ENCODE data around the gene TTLL6. TPM values are rescaled to one million over a fixed set of nuclear protein-coding genes. Genes with fewer than 3 reads are reported as not detected.
A peak's percentile ranks its signal among the peaks of the same experiment; 100 is the strongest.

The TTLL6 gene
- total and polyA plus RNA-seq, 2 experiments from 2014 or later: not detected

DNA sequence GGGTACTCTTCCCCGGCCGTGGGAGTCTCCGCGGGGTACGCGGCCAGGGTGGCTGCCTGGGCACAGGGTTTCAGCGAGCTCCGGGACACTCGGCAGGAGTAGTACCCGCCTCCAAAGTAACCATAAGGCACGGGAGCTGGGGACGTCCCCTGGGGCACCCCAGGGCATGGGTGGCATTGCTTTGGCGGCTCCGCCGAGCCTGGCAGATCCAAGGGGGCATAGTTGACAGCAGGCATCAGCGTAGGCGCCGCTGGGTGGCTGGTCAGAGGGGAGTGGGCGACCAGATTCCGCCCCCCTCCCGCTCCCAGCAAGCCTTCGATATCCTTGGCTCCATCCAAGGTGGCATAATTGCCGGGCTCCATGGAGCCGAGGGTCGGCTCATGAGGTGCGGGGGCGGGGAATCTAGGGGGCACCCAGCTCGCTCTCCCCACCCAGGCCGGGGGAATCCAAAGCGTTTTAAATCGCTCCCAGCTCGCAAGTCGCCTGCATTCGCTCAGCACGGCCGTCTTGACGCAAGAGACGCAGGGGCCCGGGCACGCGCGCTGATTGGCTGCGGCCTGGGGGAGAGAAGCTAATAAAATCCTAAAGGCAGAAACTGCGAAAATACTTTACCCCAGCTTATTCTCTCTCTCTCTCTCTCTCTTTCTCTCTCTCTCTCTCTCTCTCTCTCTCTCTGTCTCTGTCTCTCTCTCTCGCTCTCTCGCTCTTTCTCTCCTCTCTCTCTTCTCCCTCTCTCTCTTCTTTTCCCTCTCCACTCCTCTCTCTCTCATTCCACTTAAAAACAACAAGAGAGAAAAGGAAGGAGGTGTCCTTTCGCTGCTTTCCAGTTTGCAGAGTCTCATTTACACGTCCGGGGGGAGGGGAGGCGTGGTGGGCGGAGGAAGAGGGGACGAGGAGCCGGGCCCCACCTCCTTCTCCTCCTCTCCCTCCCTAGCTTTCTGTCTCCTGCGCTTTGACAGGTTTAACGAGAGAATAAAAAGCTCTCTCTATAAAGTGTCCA, 88.5 kb downstream of the TTLL6 start, which contains the start of gene HOXB13:
TSS of gene HOXB13 (minus strand) at position 519 of the 1,000 bp plus-strand sequence. CDS start at position 362, 157 bp downstream.
- Histone ChIP-seq H3F3A (ENCODE audit: insufficient read depth) (no peaks in the 10 kb centered on the region), H3K4me1 (ENCODE audit: insufficient read depth) (no peaks in the 10 kb centered on the region), H3K9me3 (ENCODE audit: low read depth) (no peaks in the 10 kb centered on the region), H4K20me1 (ENCODE audit: insufficient read depth) (no peaks in the 10 kb centered on the region), H3K27ac (no peak within 1 kb of the TSS), H3K36me3 (ENCODE audit: low read depth) (no peaks in the 10 kb centered on the region), H2AFZ (peak within 1 kb of the TSS; percentile 57), H3K9ac (no peak within 1 kb of the TSS), H3K4me2 (ENCODE audit: unreplicated experiment) (peak within 1 kb of the TSS; percentile 58), H3K9me2 (ENCODE audit: insufficient read depth) (no peaks in the 10 kb centered on the region), H3K4me3 (peak within 1 kb of the TSS; percentile 59), H3K79me2 (ENCODE audit: insufficient read depth) (no peaks in the 10 kb centered on the region), H3K27me3 (replicated peaks; ENCODE audit: insufficient read depth) (peaks cover 98% of the 10 kb centered on the region)
- WGBS, 2 experiments (ENCODE audit: low coverage in 1 of 2, low lambda C conversion rate in 2 of 2, missing lambda C conversion rate in 2 of 2): 2 to 3% methylated on average over 52 to 53 of the region's 55 CpGs
- DNase-seq: peak; percentile 70
- TF ChIP-seq EZH2phosphoT487 (IDR thresholded peaks at IDR 0.05; ENCODE audit: insufficient read depth, low read depth) (0 out of 2 replicates have a peak, but pooled peaks have one; percentile 16), EZH2 (IDR thresholded peaks at IDR 0.05; ENCODE audit: insufficient read depth, poor library complexity, severe bottlenecking) (peak; percentile 86)
- in situ Hi-C loops (cut with MboI): no loop called here

DNA sequence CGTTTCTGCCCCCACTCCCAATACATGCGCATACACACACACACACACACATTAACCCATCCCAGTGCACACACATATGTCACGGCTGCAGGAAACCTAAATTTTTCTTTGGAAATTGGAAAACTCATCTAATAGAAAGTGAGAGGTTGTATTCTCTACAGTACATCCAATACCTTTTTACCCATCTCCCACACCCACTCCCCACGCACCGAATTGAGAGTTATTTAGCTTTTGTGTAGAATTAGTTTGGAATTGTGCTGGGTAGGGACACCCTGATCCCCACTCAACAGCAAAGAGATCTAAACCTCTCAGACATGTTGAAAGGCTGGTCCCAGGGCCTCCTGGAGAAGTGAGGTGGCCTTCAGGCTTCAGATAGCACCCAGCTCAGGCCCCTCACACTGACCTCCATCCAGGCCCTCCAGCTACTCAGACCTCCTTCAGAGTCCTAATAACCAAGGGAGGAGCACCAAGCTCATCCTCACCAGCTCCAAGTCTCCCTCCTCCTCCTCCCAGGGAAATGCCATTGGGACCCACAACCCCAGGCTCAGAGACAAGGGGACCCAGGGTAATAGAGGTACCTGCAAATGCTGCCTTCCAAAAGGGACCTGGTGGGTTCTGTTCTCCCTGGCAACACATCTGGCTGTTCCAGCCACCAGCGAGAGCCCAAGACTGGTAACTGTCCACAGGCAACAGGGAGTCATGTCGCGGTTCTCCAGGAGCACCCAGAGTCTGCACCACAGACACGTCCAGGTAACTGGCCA, 89.4 kb downstream of the TTLL6 start:
- H3K79me2 ChIP-seq (ENCODE audit: insufficient read depth): no peaks in the 10 kb centered on the region
- no peaks in the 10 kb centered on the region for H3K4me1 ChIP-seq (ENCODE audit: insufficient read depth)
- H4K20me1 ChIP-seq (ENCODE audit: insufficient read depth): no peaks in the 10 kb centered on the region
- H3K36me3 ChIP-seq (ENCODE audit: low read depth): no peaks in the 10 kb centered on the region
- H3K9ac ChIP-seq: no peak overlapping the region
- 30 to 33% methylated on average over 9 of the region's 9 CpGs for WGBS, 2 experiments (ENCODE audit: low coverage in 1 of 2, low lambda C conversion rate in 2 of 2, missing lambda C conversion rate in 2 of 2)
- H3K4me3 ChIP-seq: no peak overlapping the region
- H3K9me2 ChIP-seq (ENCODE audit: insufficient read depth): no peaks in the 10 kb centered on the region
- no peak for DNase-seq
- no peak overlapping the region for H3K27ac ChIP-seq
- no peak overlapping the region for H3K4me2 ChIP-seq (ENCODE audit: unreplicated experiment)
- in situ Hi-C loops (cut with MboI): no loop called here
- H3K27me3 ChIP-seq (replicated peaks; ENCODE audit: insufficient read depth): peaks cover 98% of the 10 kb centered on the region
- TF ChIP-seq EZH2 (IDR thresholded peaks at IDR 0.05; ENCODE audit: insufficient read depth, poor library complexity, severe bottlenecking) (peak; percentile 57), EZH2phosphoT487 (IDR thresholded peaks at IDR 0.05; ENCODE audit: insufficient read depth, low read depth) (no peak)
- H3K9me3 ChIP-seq (ENCODE audit: low read depth): no peaks in the 10 kb centered on the region
- no peak overlapping the region for H2AFZ ChIP-seq
- H3F3A ChIP-seq (ENCODE audit: insufficient read depth): no peaks in the 10 kb centered on the region

DNA sequence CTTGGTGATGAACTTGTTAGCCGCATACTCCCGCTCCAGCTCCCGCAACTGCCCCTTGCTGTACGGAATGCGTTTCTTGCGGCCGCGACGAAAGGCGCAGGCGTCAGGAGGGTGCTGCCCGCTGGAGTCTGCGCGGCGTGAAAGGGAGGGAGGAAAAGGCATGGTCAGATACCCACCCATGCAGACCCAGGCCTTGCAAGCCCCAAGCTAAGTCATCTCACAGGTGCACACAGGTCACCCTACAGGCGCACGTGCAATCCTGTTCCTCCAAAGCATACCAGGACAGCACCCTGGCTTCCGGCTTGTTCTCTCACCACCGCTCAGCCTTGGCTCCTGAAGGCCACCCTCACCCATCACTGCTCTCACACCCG, 90.1 kb downstream of the TTLL6 start:
- Histone ChIP-seq H3K9me2 (ENCODE audit: insufficient read depth) (no peaks in the 10 kb centered on the region), H3K4me2 (ENCODE audit: unreplicated experiment) (no peak overlapping the region), H3K9ac (no peak overlapping the region), H3K9me3 (ENCODE audit: low read depth) (no peaks in the 10 kb centered on the region), H3K27me3 (replicated peaks; ENCODE audit: insufficient read depth) (peaks cover 98% of the 10 kb centered on the region), H3K4me1 (ENCODE audit: insufficient read depth) (no peaks in the 10 kb centered on the region), H3K27ac (no peak overlapping the region), H4K20me1 (ENCODE audit: insufficient read depth) (no peaks in the 10 kb centered on the region), H3K36me3 (ENCODE audit: low read depth) (no peaks in the 10 kb centered on the region), H3K4me3 (no peak overlapping the region), H2AFZ (no peak overlapping the region), H3K79me2 (ENCODE audit: insufficient read depth) (no peaks in the 10 kb centered on the region), H3F3A (ENCODE audit: insufficient read depth) (no peaks in the 10 kb centered on the region)
- DNase-seq: no peak
- 5 to 6% methylated on average over 20 of the region's 20 CpGs for WGBS, 2 experiments (ENCODE audit: low coverage in 1 of 2, low lambda C conversion rate in 2 of 2, missing lambda C conversion rate in 2 of 2)
- in situ Hi-C loops (cut with MboI): no loop called here
- TF ChIP-seq EZH2phosphoT487 (IDR thresholded peaks at IDR 0.05; ENCODE audit: insufficient read depth, low read depth) (no peak), EZH2 (IDR thresholded peaks at IDR 0.05; ENCODE audit: insufficient read depth, poor library complexity, severe bottlenecking) (no peak)

DNA sequence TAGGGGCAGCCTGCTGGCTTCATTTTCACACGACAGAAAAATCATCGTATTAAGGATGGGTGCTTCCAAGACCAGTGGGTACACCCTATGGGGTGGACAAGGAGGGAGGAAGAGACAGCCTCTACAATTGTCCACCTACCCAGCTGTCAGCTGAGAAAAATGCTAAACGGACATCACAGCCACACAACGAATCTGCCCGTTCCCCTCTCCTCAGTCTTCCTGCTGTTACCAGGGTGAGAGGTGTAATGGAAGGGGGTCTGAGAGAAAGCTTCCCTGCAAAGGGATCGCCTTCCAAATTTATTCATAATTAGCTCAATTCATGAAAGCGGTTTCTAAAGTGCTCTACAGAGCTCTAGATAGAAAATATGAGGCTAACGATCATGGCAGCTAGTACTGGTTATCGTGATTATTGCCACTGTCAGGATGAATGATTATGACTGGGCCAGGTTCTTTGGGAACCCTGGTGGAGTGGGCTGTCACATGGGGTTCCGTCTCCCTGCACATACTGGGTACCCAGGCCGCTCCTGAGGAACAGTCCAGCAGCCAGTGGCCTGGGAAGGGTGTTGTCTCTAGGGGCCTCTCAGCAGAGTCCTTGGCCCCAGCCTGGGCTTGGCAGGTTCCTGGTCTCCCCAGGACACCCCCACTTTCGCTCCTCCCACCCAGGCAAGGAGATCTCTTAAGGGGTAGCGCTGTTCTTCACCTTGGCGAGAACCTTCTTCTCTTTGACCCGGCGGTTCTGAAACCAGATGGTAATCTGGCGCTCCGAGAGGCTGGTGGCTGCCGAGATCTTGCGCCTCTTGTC, 90.7 kb downstream of the TTLL6 start:
- Histone ChIP-seq H3K9me3 (ENCODE audit: low read depth) (no peaks in the 10 kb centered on the region), H3K4me1 (ENCODE audit: insufficient read depth) (no peaks in the 10 kb centered on the region), H3K27ac (no peak overlapping the region), H4K20me1 (ENCODE audit: insufficient read depth) (no peaks in the 10 kb centered on the region), H3K4me3 (no peak overlapping the region), H3K4me2 (ENCODE audit: unreplicated experiment) (no peak overlapping the region), H3K79me2 (ENCODE audit: insufficient read depth) (no peaks in the 10 kb centered on the region), H3K27me3 (replicated peaks; ENCODE audit: insufficient read depth) (peaks cover 98% of the 10 kb centered on the region), H3K9ac (no peak overlapping the region), H3K9me2 (ENCODE audit: insufficient read depth) (no peaks in the 10 kb centered on the region), H3K36me3 (ENCODE audit: low read depth) (no peaks in the 10 kb centered on the region), H2AFZ (no peak overlapping the region), H3F3A (ENCODE audit: insufficient read depth) (no peaks in the 10 kb centered on the region)
- TF ChIP-seq EZH2 (IDR thresholded peaks at IDR 0.05; ENCODE audit: insufficient read depth, poor library complexity, severe bottlenecking) (peak; percentile 77), EZH2phosphoT487 (IDR thresholded peaks at IDR 0.05; ENCODE audit: insufficient read depth, low read depth) (0 out of 2 replicates have a peak, but pooled peaks have one; percentile 12)
- no peak for DNase-seq
- in situ Hi-C loops (cut with MboI): no loop called here
- WGBS, 2 experiments (ENCODE audit: low coverage in 1 of 2, low lambda C conversion rate in 2 of 2, missing lambda C conversion rate in 2 of 2): 15% methylated on average over 20 of the region's 20 CpGs
